A549 treated with dexamethasone at 1 μM for 4 hours (cell line): Measurements from ENCODE around the gene SLC49A4. TPM values are rescaled to one million over a fixed set of nuclear protein-coding genes. Genes with fewer than 3 reads are reported as not detected.

Experiments used
- total RNA-seq: library from RNA; stranded (reverse); fragments of 200-300 nt; extraction: Qiagen RNA extraction; gene quantifications from 5 replicates; pipeline ENCODE4 v1.2.3, GENCODE V29; 2022

SLC49A4 gene
- 11.5 to 15.6 TPM (median 13.7 TPM) in 5 replicates for total RNA-seq

GRCh38 chr3:122794779-122795673 is at the start of gene SLC49A4:
TSS of gene SLC49A4 (plus strand) at chr3:122795069. CDS start at chr3:122795193, 124 bp downstream.

GRCh38 chr3:122793568-122794416 is 1.1 kb upstream of the SLC49A4 start, which contains the start of gene HSPBAP1:
TSS of gene HSPBAP1 (minus strand) at chr3:122793831. CDS start at chr3:122793680, 151 bp downstream.

Other genes starting within 250 kb of the SLC49A4 start
- 5.2 to 6.4 TPM (median 6.0 TPM) in 5 replicates for gene PARP9, start 230.8 kb upstream of the SLC49A4 start, total RNA-seq
- gene DTX3L, start 230.7 kb upstream of the SLC49A4 start, total RNA-seq, result 7.8 to 10.2 TPM (median 9.6 TPM) in 5 replicates
- gene PARP15, start 217.4 kb upstream of the SLC49A4 start, total RNA-seq, result not detected in 5 replicates
- gene PARP14, start 114.2 kb upstream of the SLC49A4 start, total RNA-seq, result 8.2 to 10.1 TPM (median 9.4 TPM) in 5 replicates
- gene HSPBAP1, start 1.2 kb upstream of the SLC49A4 start, total RNA-seq, result 5.0 to 5.7 TPM (median 5.2 TPM) in 5 replicates
- 0.14 to 0.27 TPM (median 0.18 TPM) in 5 replicates for gene SEMA5B, start 232.7 kb downstream of the SLC49A4 start, total RNA-seq